Loucy (cell line): ENCODE measurements around the gene CAMTA1.

ENCODE experiments used
- CTCF ChIP-seq: fragments of 200-600 bp; sonication (generic); conservative IDR thresholded peaks from 2 replicates; pipeline ENCODE4 v1.5.1; 2014; ENCODE audit warnings: mild to moderate bottlenecking, antibody characterized with exemption, low read length
- EZH2phosphoT487 ChIP-seq: fragments of 200-600 bp; IDR thresholded peaks from 2 replicates; pipeline ENCODE4 v1.6.1; 2018; ENCODE audit warnings: antibody characterized with exemption, mild to moderate bottlenecking, moderate library complexity, borderline replicate concordance

- TF ChIP-seq CTCF, result no peak
- no peak for TF ChIP-seq EZH2phosphoT487
Measured at GRCh38 chr1:7487766-7488474, 702.7 kb downstream of the CAMTA1 start.
